ENCODE data around the gene RHCG. TPM values are rescaled to one million over a fixed set of nuclear protein-coding genes. Genes with fewer than 3 reads are reported as not detected.

The RHCG gene
- total RNA-seq, 1 experiment from 2014 or later = 3.0 TPM

DNA sequence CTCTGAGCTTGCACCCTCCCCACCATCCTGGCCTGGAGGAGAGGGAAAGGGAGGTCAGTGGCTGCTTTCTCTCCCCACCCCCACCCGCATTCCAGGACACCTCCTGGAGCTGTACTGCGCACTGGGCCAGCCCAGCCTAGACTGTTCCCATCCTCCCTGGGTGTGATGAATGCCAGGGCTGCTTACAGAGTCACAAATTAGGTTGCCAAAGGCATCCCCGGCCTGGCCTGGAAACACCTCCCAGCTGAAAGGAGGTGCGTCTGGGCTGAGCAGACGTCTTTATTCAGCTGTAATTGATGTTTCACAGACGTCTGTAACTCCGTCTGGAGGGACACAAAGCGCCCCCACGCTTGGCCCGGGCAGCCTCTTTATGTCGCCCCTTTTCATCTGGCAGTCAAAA lies 47.6 kb downstream of the RHCG start:
- in situ Hi-C loops (cut with HindIII; ENCODE audit: low pct_unique_long_range_greater_than_20kb, low sequenced_read_pairs) = no loop called here
- ATAC-seq = no peak

DNA sequence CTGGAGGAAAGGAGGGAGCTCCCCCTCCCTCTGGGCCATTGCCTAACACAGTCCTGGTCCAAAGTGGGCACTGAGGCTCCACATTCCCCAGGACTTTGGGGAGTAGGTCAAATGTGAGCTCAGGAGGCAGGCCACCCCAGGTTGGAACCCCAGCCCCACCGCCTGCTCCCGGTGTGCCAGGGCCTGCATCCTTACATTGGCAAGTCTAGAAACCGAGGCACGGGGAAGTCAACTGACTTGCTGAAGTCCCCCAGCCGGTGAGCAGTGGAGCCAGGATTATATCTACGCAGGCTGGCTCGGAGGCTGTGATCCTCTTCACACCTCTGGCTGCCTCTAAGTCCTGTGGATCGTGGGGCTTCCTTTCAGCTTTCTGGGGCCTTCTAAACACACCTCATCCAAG lies 48.7 kb downstream of the RHCG start:
- BruUV-seq (replicated peaks) = no TSS peak
- no peaks in the 10 kb centered on the region for H3K27me3 ChIP-seq (ENCODE audit: control insufficient read depth, insufficient read depth, low read length)
- H3K4me3 ChIP-seq (ENCODE audit: low read depth in 2 of 2, low read length in 2 of 2) = no peak overlapping the region
- ATAC-seq (no peak), DNase-seq (ENCODE audit: low read depth, low spot score) (no peak)
- ChIA-PET CTCF (interaction anchor here (0.5 kb wide), 1 partner anchor 13 kb away, joined by 4 read pairs; no protein-coding TSS in a partner anchor), POLR2A (no interaction called here)
- H3K9me3 ChIP-seq (ENCODE audit: control insufficient read depth, insufficient read depth, low read depth, low read length) = no peaks in the 10 kb centered on the region
- intact Hi-C loops (cut with micrococcal nuclease; ENCODE audit: unreplicated experiment) (no loop called here), in situ Hi-C loops (cut with HindIII; ENCODE audit: low pct_unique_long_range_greater_than_20kb, low sequenced_read_pairs) (no loop called here)
- no peak overlapping the region for H3K27ac ChIP-seq (ENCODE audit: low read length)
- TF ChIP-seq TCF7L2 (IDR thresholded peaks at IDR 0.05; ENCODE audit: low read depth, low read length) = no peak
- TF ChIP-seq, protein P1, sequence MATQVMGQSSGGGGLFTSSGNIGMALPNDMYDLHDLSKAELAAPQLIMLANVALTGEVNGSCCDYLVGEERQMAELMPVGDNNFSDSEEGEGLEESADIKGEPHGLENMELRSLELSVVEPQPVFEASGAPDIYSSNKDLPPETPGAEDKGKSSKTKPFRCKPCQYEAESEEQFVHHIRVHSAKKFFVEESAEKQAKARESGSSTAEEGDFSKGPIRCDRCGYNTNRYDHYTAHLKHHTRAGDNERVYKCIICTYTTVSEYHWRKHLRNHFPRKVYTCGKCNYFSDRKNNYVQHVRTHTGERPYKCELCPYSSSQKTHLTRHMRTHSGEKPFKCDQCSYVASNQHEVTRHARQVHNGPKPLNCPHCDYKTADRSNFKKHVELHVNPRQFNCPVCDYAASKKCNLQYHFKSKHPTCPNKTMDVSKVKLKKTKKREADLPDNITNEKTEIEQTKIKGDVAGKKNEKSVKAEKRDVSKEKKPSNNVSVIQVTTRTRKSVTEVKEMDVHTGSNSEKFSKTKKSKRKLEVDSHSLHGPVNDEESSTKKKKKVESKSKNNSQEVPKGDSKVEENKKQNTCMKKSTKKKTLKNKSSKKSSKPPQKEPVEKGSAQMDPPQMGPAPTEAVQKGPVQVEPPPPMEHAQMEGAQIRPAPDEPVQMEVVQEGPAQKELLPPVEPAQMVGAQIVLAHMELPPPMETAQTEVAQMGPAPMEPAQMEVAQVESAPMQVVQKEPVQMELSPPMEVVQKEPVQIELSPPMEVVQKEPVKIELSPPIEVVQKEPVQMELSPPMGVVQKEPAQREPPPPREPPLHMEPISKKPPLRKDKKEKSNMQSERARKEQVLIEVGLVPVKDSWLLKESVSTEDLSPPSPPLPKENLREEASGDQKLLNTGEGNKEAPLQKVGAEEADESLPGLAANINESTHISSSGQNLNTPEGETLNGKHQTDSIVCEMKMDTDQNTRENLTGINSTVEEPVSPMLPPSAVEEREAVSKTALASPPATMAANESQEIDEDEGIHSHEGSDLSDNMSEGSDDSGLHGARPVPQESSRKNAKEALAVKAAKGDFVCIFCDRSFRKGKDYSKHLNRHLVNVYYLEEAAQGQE (IDR thresholded peaks at IDR 0.05; ENCODE audit: insufficient read depth in 1 of 2, low read depth in 2 of 2, low read length in 1 of 2) = no peak
- TF ChIP-seq SIN3A (IDR thresholded peaks at IDR 0.05; ENCODE audit: borderline replicate concordance, insufficient read depth, low read depth, low read length) = no peak
- TF ChIP-seq, protein P2, sequence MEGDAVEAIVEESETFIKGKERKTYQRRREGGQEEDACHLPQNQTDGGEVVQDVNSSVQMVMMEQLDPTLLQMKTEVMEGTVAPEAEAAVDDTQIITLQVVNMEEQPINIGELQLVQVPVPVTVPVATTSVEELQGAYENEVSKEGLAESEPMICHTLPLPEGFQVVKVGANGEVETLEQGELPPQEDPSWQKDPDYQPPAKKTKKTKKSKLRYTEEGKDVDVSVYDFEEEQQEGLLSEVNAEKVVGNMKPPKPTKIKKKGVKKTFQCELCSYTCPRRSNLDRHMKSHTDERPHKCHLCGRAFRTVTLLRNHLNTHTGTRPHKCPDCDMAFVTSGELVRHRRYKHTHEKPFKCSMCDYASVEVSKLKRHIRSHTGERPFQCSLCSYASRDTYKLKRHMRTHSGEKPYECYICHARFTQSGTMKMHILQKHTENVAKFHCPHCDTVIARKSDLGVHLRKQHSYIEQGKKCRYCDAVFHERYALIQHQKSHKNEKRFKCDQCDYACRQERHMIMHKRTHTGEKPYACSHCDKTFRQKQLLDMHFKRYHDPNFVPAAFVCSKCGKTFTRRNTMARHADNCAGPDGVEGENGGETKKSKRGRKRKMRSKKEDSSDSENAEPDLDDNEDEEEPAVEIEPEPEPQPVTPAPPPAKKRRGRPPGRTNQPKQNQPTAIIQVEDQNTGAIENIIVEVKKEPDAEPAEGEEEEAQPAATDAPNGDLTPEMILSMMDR (IDR thresholded peaks at IDR 0.05) = no peak
- TF ChIP-seq POLR2AphosphoS5 (IDR thresholded peaks at IDR 0.05; ENCODE audit: low read depth, low read length) = no peak
- no peaks in the 10 kb centered on the region for H3K4me1 ChIP-seq (ENCODE audit: control insufficient read depth, insufficient read depth, low read length)
- no peaks in the 10 kb centered on the region for H3K36me3 ChIP-seq (ENCODE audit: control insufficient read depth, insufficient read depth, low read length)

More for the DNA sequence above, 47.6 kb downstream of the RHCG start:
- POLR2A ChIA-PET = no interaction called here
- Histone ChIP-seq H3K36me3 (ENCODE audit: control insufficient read depth, insufficient read depth, low read length) (no peaks in the 10 kb centered on the region), H3K27me3 (ENCODE audit: control insufficient read depth, insufficient read depth, low read length) (no peaks in the 10 kb centered on the region), H3K4me1 (ENCODE audit: control insufficient read depth, insufficient read depth, low read length) (no peaks in the 10 kb centered on the region), H3K27ac (ENCODE audit: low read length) (no peak overlapping the region), H3K4me3 (ENCODE audit: low read depth in 2 of 2, low read length in 2 of 2) (no peak overlapping the region), H3K9me3 (ENCODE audit: control insufficient read depth, insufficient read depth, low read depth, low read length) (no peaks in the 10 kb centered on the region)
- DNase-seq (ENCODE audit: low read depth, low spot score) = no peak
- TF ChIP-seq POLR2AphosphoS5 (IDR thresholded peaks at IDR 0.05; ENCODE audit: low read depth, low read length) (no peak), TCF7L2 (IDR thresholded peaks at IDR 0.05; ENCODE audit: low read depth, low read length) (no peak), SIN3A (IDR thresholded peaks at IDR 0.05; ENCODE audit: borderline replicate concordance, insufficient read depth, low read depth, low read length) (no peak)
- TF ChIP-seq, protein P1 (IDR thresholded peaks at IDR 0.05; ENCODE audit: insufficient read depth in 1 of 2, low read depth in 2 of 2, low read length in 1 of 2) = no peak
- TF ChIP-seq, protein P2 (IDR thresholded peaks at IDR 0.05) = no peak
- CTCF ChIA-PET = no interaction called here
- intact Hi-C loops (cut with micrococcal nuclease; ENCODE audit: unreplicated experiment) = no loop called here
- no TSS peak for BruUV-seq (replicated peaks)
